H9 (cell line): ENCODE measurements around the gene DPT. TPM values are rescaled to one million over a fixed set of nuclear protein-coding genes. Genes with fewer than 3 reads are reported as not detected.

Source experiments
- DNase-seq: peaks from one replicate; pipeline ENCODE4 v3.0.0-alpha.2; 2017
- H2AFZ ChIP-seq: one replicate; pipeline ENCODE4 v1.6.1; 2013; ENCODE audit warnings: mild to moderate bottlenecking, low read length, control low read depth, moderate library complexity
- H2AK5ac ChIP-seq: 2 replicates; pipeline ENCODE4 v1.6.1; 2013; ENCODE audit warnings: low read length, control low read depth, mixed read lengths; ENCODE audit not compliant: insufficient read length
- H2BK120ac ChIP-seq: one replicate; pipeline ENCODE4 v1.6.1; 2013; ENCODE audit warnings: low read depth, mild to moderate bottlenecking, low read length, control low read depth, inconsistent platforms; ENCODE audit not compliant: poor library complexity, severe bottlenecking
- H2BK12ac ChIP-seq: 2 replicates; pipeline ENCODE4 v1.6.1; 2013; ENCODE audit warnings: low read length, control low read depth, mixed read lengths, low read depth; ENCODE audit not compliant: insufficient read length
- H2BK15ac ChIP-seq: 2 replicates; pipeline ENCODE4 v1.6.1; 2013; ENCODE audit warnings: low read depth, low read length, control low read depth
- H2BK20ac ChIP-seq: one replicate; pipeline ENCODE4 v1.6.1; 2013; ENCODE audit warnings: low read depth, mild to moderate bottlenecking, low read length, control low read depth, inconsistent platforms; ENCODE audit not compliant: poor library complexity, severe bottlenecking
- H2BK5ac ChIP-seq: 2 replicates; pipeline ENCODE4 v1.6.1; 2013; ENCODE audit warnings: low read length, control low read depth, mixed read lengths; ENCODE audit not compliant: insufficient read length
- H3K14ac ChIP-seq: 2 replicates; pipeline ENCODE4 v1.6.1; 2013; ENCODE audit warnings: low read length, control low read depth; ENCODE audit not compliant: insufficient read depth
- H3K18ac ChIP-seq: 2 replicates; pipeline ENCODE4 v1.6.1; 2013; ENCODE audit warnings: low read depth, mild to moderate bottlenecking, mixed read lengths, low read length, control low read depth; ENCODE audit not compliant: insufficient read length
- H3K23ac ChIP-seq: 2 replicates; pipeline ENCODE4 v1.6.1; 2013; ENCODE audit warnings: low read length, control low read depth, mixed read lengths, low read depth; ENCODE audit not compliant: insufficient read length
- H3K23me2 ChIP-seq: 2 replicates; pipeline ENCODE4 v1.6.1; 2013; ENCODE audit warnings: low read depth, mild to moderate bottlenecking, mixed read lengths, low read length, control low read depth; ENCODE audit not compliant: insufficient read length, poor library complexity, severe bottlenecking
- H3K27ac ChIP-seq: 2 replicates; pipeline ENCODE4 v1.5.1; 2013; ENCODE audit warnings: low read length, control low read depth, mixed read lengths, low read depth; ENCODE audit not compliant: insufficient read length
- H3K27me3 ChIP-seq: 2 replicates; pipeline ENCODE4 v1.6.1; 2013; ENCODE audit warnings: low read length, control low read depth, inconsistent platforms; ENCODE audit not compliant: insufficient read depth
- H3K4ac ChIP-seq: 2 replicates; pipeline ENCODE4 v1.6.1; 2013; ENCODE audit warnings: low read depth, mild to moderate bottlenecking, control low read depth, inconsistent platforms, low read length, moderate library complexity
- H3K4me1 ChIP-seq: 2 replicates; pipeline ENCODE4 v1.6.1; 2013; ENCODE audit warnings: low read length, control low read depth, inconsistent platforms; ENCODE audit not compliant: insufficient read depth
- H3K4me2 ChIP-seq: 2 replicates; pipeline ENCODE4 v1.6.1; 2013; ENCODE audit warnings: low read length, control low read depth, mixed read lengths; ENCODE audit not compliant: insufficient read length, insufficient read depth
- H3K56ac ChIP-seq: 2 replicates; pipeline ENCODE4 v1.6.1; 2013; ENCODE audit warnings: low read depth, mild to moderate bottlenecking, mixed read lengths, low read length, control low read depth; ENCODE audit not compliant: insufficient read length
- H3K79me1 ChIP-seq: 2 replicates; pipeline ENCODE4 v1.6.1; 2013; ENCODE audit warnings: low read depth, mild to moderate bottlenecking, moderate library complexity, low read length, control low read depth, inconsistent platforms; ENCODE audit not compliant: insufficient read depth, poor library complexity, severe bottlenecking
- H3K79me2 ChIP-seq: 2 replicates; pipeline ENCODE4 v1.6.1; 2013; ENCODE audit warnings: low read length, control low read depth, inconsistent platforms; ENCODE audit not compliant: insufficient read depth
- H3K9ac ChIP-seq: 2 replicates; pipeline ENCODE4 v1.6.1; 2013; ENCODE audit warnings: low read length, control low read depth, mixed read lengths; ENCODE audit not compliant: insufficient read length; ENCODE audit errors: extremely low read depth
- H3K9me3 ChIP-seq: one replicate; pipeline ENCODE4 v1.6.1; 2013; ENCODE audit warnings: low read depth, low read length, inconsistent platforms; ENCODE audit not compliant: control insufficient read depth
- H3T11ph ChIP-seq: one replicate; pipeline ENCODE4 v1.6.1; 2013; ENCODE audit warnings: mild to moderate bottlenecking, low read length, control low read depth, inconsistent platforms
- H4K20me1 ChIP-seq: one replicate; pipeline ENCODE4 v1.6.1; 2013; ENCODE audit not compliant: control insufficient read depth, insufficient read length, insufficient read depth
- H4K5ac ChIP-seq: 2 replicates; pipeline ENCODE4 v1.6.1; 2013; ENCODE audit warnings: low read depth, mild to moderate bottlenecking, mixed read lengths, low read length, control low read depth; ENCODE audit not compliant: insufficient read length
- H4K8ac ChIP-seq: replicated peaks from 2 replicates; pipeline ENCODE4 v1.6.1; 2013; ENCODE audit warnings: low read length, control low read depth, mixed read lengths, low read depth; ENCODE audit not compliant: insufficient read length
- H4K91ac ChIP-seq: 2 replicates; pipeline ENCODE4 v1.6.1; 2013; ENCODE audit warnings: low read depth, mild to moderate bottlenecking, moderate library complexity, mixed read lengths, low read length, control low read depth; ENCODE audit not compliant: insufficient read length
- H3K27ac Mint-ChIP-seq, 3 experiments: 2 replicates in 2 of 3; 3 replicates in 1 of 3; pipeline ENCODE4 v1.8.0; 2020 to 2021; ENCODE audit warnings: mixed read lengths in 3 of 3, mild to moderate bottlenecking in 1 of 3, moderate library complexity in 1 of 3
- H3K27me3 Mint-ChIP-seq: 2 replicates; pipeline ENCODE4 v1.8.0; 2021; ENCODE audit warnings: low read depth, mild to moderate bottlenecking, moderate library complexity, mixed read lengths
- H3K36me3 Mint-ChIP-seq, 3 experiments: 2 replicates in 2 of 3; 3 replicates in 1 of 3; pipeline ENCODE4 v1.8.0; 2020 to 2021; ENCODE audit warnings: low read depth in 3 of 3, mixed read lengths in 3 of 3; ENCODE audit not compliant: insufficient read depth in 1 of 3
- H3K4me1 Mint-ChIP-seq, 2 experiments: 2 replicates each; pipeline ENCODE4 v1.8.0; 2020; ENCODE audit warnings: mixed read lengths in 2 of 2
- H3K4me3 Mint-ChIP-seq, 2 experiments: 2 replicates in 1 of 2; 3 replicates in 1 of 2; pipeline ENCODE4 v1.8.0; 2020 to 2021; ENCODE audit warnings: mild to moderate bottlenecking in 2 of 2, mixed read lengths in 2 of 2, moderate library complexity in 1 of 2
- H3K9me3 Mint-ChIP-seq, 2 experiments: 2 replicates in 1 of 2; 3 replicates in 1 of 2; pipeline ENCODE4 v1.8.0; 2020; ENCODE audit warnings: mild to moderate bottlenecking in 2 of 2, mixed read lengths in 2 of 2, moderate library complexity in 1 of 2
- WGBS: extraction: QIAGEN DNeasy Blood & Tissue Kit; methylation state at CpG from one replicate; pipeline ENCODE4 v1.1.7; 2013; ENCODE audit warnings: missing lambda C conversion rate, low lambda C conversion rate, mixed read lengths; ENCODE audit not compliant: insufficient read length; ENCODE audit errors: extremely low coverage; 5-methylcytosine and 5-hydroxymethylcytosine counted together
- total RNA-seq: library from RNA; stranded (reverse); gene quantifications from 2 replicates; pipeline ENCODE4 v1.2.1, GENCODE V29; 2021
- TF ChIP-seq, protein P1 (sequence below): fragments of 200-600 bp; sonication (generic); conservative IDR thresholded peaks from 3 replicates; pipeline ENCODE4 v1.8.0; 2021; ENCODE audit warnings: antibody characterized with exemption, mild to moderate bottlenecking

The DPT gene
- total RNA-seq, 1 experiment from 2014 or later: not detected

DNA sequence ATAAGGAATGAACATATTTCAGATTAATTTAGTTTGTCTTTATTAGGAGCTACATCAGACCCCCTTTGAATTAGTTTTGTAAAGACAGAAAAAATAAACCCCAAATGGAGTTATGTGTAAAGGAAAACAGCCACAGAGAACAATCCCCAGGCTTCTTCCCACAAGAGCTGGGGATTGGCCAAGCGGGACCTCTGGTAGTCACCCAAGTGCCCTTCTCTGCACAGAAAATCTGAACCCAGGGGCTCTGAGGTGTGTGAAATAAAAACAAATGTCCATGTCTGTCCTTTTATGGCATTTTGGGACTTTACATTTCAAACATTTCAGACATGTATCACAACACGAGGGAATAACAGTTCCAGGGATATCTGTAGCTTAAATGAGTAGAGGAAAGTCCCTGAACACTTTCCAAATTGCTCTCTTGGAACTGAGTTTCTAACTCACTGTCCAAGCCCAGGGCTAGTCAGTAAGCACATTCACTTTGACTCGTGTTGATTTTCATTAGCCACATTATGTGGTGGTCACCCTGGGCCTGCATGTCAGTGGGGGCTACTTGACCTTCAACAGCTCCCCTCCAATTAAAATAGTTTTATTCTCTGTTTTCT is 22.5 kb downstream of the DPT start:
- H4K20me1 ChIP-seq: no peaks in the 10 kb centered on the region
- TF ChIP-seq, protein P1, sequence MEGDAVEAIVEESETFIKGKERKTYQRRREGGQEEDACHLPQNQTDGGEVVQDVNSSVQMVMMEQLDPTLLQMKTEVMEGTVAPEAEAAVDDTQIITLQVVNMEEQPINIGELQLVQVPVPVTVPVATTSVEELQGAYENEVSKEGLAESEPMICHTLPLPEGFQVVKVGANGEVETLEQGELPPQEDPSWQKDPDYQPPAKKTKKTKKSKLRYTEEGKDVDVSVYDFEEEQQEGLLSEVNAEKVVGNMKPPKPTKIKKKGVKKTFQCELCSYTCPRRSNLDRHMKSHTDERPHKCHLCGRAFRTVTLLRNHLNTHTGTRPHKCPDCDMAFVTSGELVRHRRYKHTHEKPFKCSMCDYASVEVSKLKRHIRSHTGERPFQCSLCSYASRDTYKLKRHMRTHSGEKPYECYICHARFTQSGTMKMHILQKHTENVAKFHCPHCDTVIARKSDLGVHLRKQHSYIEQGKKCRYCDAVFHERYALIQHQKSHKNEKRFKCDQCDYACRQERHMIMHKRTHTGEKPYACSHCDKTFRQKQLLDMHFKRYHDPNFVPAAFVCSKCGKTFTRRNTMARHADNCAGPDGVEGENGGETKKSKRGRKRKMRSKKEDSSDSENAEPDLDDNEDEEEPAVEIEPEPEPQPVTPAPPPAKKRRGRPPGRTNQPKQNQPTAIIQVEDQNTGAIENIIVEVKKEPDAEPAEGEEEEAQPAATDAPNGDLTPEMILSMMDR: no peak
- H2BK20ac ChIP-seq: no peak overlapping the region
- H3K4ac ChIP-seq: no peak overlapping the region
- no peak overlapping the region for H4K5ac ChIP-seq
- H3T11ph ChIP-seq: no peak overlapping the region
- WGBS: no CpG with 5 or more reads among the region's 3 CpGs
- no peak overlapping the region for H3K14ac ChIP-seq
- Mint-ChIP-seq H3K27ac (no peak overlapping the region), H3K36me3 (no peaks in the 10 kb centered on the region), H3K4me1 (no peaks in the 10 kb centered on the region), H3K27me3 (no peaks in the 10 kb centered on the region), H3K4me3 (no peak overlapping the region), H3K9me3 (no peaks in the 10 kb centered on the region)
- DNase-seq: no peak
- no peak overlapping the region for H4K8ac ChIP-seq
- no peak overlapping the region for H3K27ac ChIP-seq
- H3K4me2 ChIP-seq: no peak overlapping the region
- H3K23me2 ChIP-seq: no peaks in the 10 kb centered on the region
- H2BK15ac ChIP-seq: no peak overlapping the region
- H3K79me1 ChIP-seq: no peaks in the 10 kb centered on the region
- H2BK120ac ChIP-seq: no peak overlapping the region
- H3K23ac ChIP-seq: no peak overlapping the region
- no peaks in the 10 kb centered on the region for H3K9me3 ChIP-seq
- H3K27me3 ChIP-seq: no peaks in the 10 kb centered on the region
- no peak overlapping the region for H3K9ac ChIP-seq
- no peak overlapping the region for H2BK12ac ChIP-seq
- no peaks in the 10 kb centered on the region for H3K79me2 ChIP-seq
- H3K18ac ChIP-seq: no peak overlapping the region
- H3K56ac ChIP-seq: no peak overlapping the region
- no peak overlapping the region for H2AFZ ChIP-seq
- H4K91ac ChIP-seq: no peak overlapping the region
- no peak overlapping the region for H2BK5ac ChIP-seq
- H3K4me1 ChIP-seq: no peaks in the 10 kb centered on the region
- H2AK5ac ChIP-seq: no peak overlapping the region
